Ovary (tissue), 9 donors: ENCODE measurements around the gene PSMD10. TPM values are rescaled to one million over a fixed set of nuclear protein-coding genes. Genes with fewer than 3 reads are reported as not detected.

Experiments used
- DNase-seq, 5 donors: peaks; one replicate each; pipeline ENCODE4 v3.0.0-alpha.2; 2019 to 2020
- H3K27ac ChIP-seq, 2 donors: fragments of 200-600 bp; one replicate each; pipeline versions ENCODE4 v1.5.1 to v1.8.0; 2019 to 2022
- H3K27me3 ChIP-seq: fragments of 200-600 bp; one replicate; pipeline ENCODE4 v1.8.0; 2022
- H3K36me3 ChIP-seq: fragments of 200-600 bp; sonication (generic); one replicate; pipeline ENCODE4 v1.5.1; 2019
- H3K4me1 ChIP-seq: one replicate; pipeline ENCODE4 v1.8.1; 2013; ENCODE audit warnings: mild to moderate bottlenecking, moderate library complexity; ENCODE audit not compliant: insufficient read depth
- H3K4me3 ChIP-seq: fragments of 200-600 bp; sonication (generic); one replicate; pipeline ENCODE4 v1.5.1; 2017
- H3K9me3 ChIP-seq, 2 donors: fragments of 200-600 bp in 1 of 2; sonication (generic) in 1 of 2; one replicate each; pipeline versions ENCODE4 v1.5.1 to v1.8.1; 2013 to 2019; ENCODE audit warnings: mild to moderate bottlenecking in 1 of 2, moderate library complexity in 1 of 2
- EP300 ChIP-seq: sonication (generic); formaldehyde crosslinking; IDR thresholded peaks from one replicate; pipeline ENCODE4 v1.6.1; 2017; ENCODE audit warnings: antibody characterized with exemption
- POLR2A ChIP-seq: fragments of 450-650 bp; IDR thresholded peaks from one replicate; pipeline ENCODE4 v1.6.1; 2017; ENCODE audit warnings: antibody characterized with exemption, mild to moderate bottlenecking, moderate library complexity
- WGBS, 3 donors: extraction: QIAGEN DNeasy Blood & Tissue Kit in 1 of 3; methylation state at CpG; one replicate each; pipeline versions ENCODE4 v1.1.5 to v1.1.7; 2013 to 2017; 5-methylcytosine and 5-hydroxymethylcytosine counted together
- intact Hi-C, 4 donors: fragments of 100-400 bp; cut with DNase I; formaldehyde crosslinking; loops; one replicate each; pipeline versions ENCODE4 v1.11.0 to v1.15.1; 2022 to 2023
- polyA plus RNA-seq, 2 donors: library from polyadenylated mRNA; stranded (reverse); fragments of 200-250 nt in 1 of 2; fragments of 350-450 nt in 1 of 2; fragmentation: Illumina TruSeq in 1 of 2; extraction: RNeasy Lipid Tissue Mini Kit (QIAGEN cat#74804) in 1 of 2; gene quantifications; one replicate each; pipeline ENCODE4 v1.2.3, GENCODE V29; 2013 to 2014
- total RNA-seq, 7 donors: library from RNA; depleted of rRNA in 2 of 7; stranded (reverse); fragments of >200 nt in 2 of 7; fragmentation: NEBNext Ultra II Directional in 3 of 7; extraction: Animal tissue kit (Norgen Biotek cat#: 25700) in 3 of 7; gene quantifications; one replicate each; pipeline versions ENCODE4 v1.1.0 to v1.2.4, GENCODE V29; 2016 to 2023
- TF ChIP-seq, protein P1 (sequence below), 3 donors: fragments of 450-650 bp in 2 of 3; fragments of 200-600 bp in 1 of 3; IDR thresholded peaks; one replicate each; pipeline versions ENCODE4 v1.5.1 to v1.8.0; 2016 to 2022; ENCODE audit warnings: antibody characterized with exemption in 3 of 3, mild to moderate bottlenecking in 1 of 3
- donor health status: DM: no; HTN: no; CAD: no; lungs with moderate emphysema.
- donor health status: DM: no; HTN: no; CAD: no.
- donor health status: Bipolar disorder and iron deficiency.
- donor health status: DM: yes; HTN: yes; CAD: no.
- donor health status: DM: no; HTN: no; CAD: no.
- donor health status: DM: yes; HTN: yes; CAD: no.

The PSMD10 gene
- total and polyA plus RNA-seq, 9 donors: 24.0 to 59.4 (median 41.6) TPM

DNA sequence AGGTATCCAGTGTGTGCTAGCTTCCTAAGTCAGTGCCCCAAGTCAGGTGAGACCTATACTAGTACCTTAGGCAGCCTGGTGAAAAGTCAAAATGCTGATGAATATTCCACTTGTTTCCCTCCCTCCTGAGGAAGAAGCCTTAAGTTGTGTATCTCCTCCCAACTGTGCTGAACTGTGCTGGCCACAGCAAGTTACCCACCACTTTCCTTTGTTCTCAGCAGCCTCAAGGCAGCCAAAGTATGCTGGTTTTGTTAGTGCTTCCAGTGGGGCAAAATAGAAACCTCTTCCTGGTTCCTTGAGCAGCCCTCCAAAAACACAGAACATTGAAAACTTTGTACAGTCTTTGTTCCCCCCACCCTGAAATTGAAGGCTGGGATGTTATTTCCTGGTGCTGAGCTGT is 14.1 kb upstream of the PSMD10 start:
- TF ChIP-seq EP300: no peak
- TF ChIP-seq, protein P1, sequence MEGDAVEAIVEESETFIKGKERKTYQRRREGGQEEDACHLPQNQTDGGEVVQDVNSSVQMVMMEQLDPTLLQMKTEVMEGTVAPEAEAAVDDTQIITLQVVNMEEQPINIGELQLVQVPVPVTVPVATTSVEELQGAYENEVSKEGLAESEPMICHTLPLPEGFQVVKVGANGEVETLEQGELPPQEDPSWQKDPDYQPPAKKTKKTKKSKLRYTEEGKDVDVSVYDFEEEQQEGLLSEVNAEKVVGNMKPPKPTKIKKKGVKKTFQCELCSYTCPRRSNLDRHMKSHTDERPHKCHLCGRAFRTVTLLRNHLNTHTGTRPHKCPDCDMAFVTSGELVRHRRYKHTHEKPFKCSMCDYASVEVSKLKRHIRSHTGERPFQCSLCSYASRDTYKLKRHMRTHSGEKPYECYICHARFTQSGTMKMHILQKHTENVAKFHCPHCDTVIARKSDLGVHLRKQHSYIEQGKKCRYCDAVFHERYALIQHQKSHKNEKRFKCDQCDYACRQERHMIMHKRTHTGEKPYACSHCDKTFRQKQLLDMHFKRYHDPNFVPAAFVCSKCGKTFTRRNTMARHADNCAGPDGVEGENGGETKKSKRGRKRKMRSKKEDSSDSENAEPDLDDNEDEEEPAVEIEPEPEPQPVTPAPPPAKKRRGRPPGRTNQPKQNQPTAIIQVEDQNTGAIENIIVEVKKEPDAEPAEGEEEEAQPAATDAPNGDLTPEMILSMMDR (IDR thresholded peaks at IDR 0.05): no peak
- no peak for TF ChIP-seq POLR2A
- H3K27me3 ChIP-seq: no peaks in the 10 kb centered on the region
- H3K36me3 ChIP-seq: no peaks in the 10 kb centered on the region
- no peak for DNase-seq
- intact Hi-C loops: no loop called here
- H3K4me3 ChIP-seq: no peak overlapping the region
- no peaks in the 10 kb centered on the region for H3K4me1 ChIP-seq
- no peaks in the 10 kb centered on the region for H3K9me3 ChIP-seq
- no peak overlapping the region for H3K27ac ChIP-seq

DNA sequence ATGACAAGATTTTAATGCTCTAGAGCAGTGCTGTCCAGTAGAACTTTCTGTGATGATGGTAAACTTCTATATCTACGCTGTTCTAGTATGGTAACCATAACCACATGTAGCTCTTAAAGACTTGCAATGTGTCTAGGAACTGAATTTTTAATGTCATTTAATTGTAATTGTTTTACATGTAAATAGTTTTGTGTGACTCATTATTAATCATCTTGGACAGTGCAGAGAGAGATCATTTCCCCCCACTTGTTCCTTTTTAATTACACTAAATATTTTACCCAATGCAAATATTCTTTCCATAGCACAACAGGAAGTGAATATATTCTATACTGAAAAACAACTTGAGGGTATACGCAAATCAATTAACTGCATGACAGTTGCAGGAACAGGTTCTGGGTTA is 6.0 kb upstream of the PSMD10 start:
- 84 to 87% (median 86%) methylated on average over 2 of the region's 2 CpGs for WGBS, 3 donors
- DNase-seq: no peak
- Histone ChIP-seq H3K27ac (no peak overlapping the region), H3K4me3 (no peak overlapping the region), H3K36me3 (no peaks in the 10 kb centered on the region), H3K4me1 (no peaks in the 10 kb centered on the region), H3K9me3 (no peaks in the 10 kb centered on the region), H3K27me3 (no peaks in the 10 kb centered on the region)
- TF ChIP-seq, protein P1 (IDR thresholded peaks at IDR 0.05): no peak
- TF ChIP-seq POLR2A: no peak
- TF ChIP-seq EP300: no peak
- intact Hi-C loops: no loop called here

DNA sequence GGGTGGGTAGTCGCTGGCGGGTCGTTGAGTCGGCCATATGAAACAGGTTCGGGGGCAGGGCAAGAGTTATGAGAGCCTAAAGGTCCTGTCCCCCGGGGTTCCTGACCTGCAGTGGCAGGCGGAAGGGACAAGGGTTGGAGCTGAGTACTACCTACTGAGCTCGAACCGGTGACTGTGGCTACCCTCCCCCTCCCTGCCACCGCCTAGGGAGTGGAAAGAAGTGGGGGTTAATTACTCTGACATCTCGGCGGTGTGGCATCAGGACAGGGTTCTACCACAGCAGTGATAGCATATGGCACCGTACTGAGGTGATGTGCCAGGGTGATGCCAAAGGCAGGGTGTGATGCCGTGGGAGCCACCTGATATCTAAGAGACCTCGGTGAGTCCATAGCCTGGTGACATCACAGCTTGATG is 543 bp upstream of the PSMD10 start:
- TF ChIP-seq POLR2A (no peak), EP300 (no peak)
- TF ChIP-seq, protein P1 (IDR thresholded peaks at IDR 0.05): no peak
- WGBS, 3 donors: 24 to 38% (median 29%) methylated on average over 15 of the region's 15 CpGs
- H3K36me3 ChIP-seq: no peaks in the 10 kb centered on the region
- H3K27ac ChIP-seq: no peak overlapping the region
- peak overlapping the region; percentile 48 for H3K4me3 ChIP-seq
- H3K27me3 ChIP-seq: no peaks in the 10 kb centered on the region
- no peaks in the 10 kb centered on the region for H3K9me3 ChIP-seq
- no peak for DNase-seq
- intact Hi-C loops: no loop called here
- H3K4me1 ChIP-seq: no peaks in the 10 kb centered on the region

DNA sequence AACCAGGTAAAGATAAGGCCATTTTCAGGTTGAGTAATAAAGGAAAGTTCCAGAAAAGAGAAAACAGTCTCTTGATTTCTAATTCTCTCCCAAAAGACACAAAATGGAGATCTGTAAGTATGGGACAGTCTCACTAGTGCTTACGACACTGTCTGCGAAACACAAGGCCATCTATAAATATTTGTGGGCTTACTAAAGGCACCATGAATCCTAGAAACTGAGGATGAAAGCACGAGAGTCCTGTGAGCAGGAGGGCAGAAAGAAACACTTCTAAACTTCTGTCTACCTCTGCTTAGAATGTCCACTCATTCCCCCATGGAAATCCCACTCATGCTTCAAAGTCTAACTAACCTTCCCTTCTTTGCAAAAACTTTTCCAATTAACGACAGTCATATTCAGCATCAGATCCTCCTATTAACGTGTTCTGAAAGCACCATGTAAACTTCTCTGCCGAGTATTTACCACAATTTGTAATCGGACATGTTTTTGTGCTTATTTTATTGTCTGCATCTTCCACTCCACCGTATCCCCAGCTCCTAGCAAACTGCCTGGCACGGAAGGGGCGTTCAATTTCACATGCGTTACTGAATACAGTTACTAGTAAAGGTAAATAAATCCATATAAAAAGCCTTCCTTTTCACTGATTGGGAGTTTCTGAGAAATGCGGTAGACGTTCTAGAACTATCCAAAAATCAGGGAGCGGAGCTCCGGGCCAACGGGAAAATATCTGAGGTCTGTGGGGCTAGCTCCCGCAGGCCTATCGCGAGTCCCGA is 665 bp downstream of the PSMD10 start:
- WGBS, 3 donors: 30 to 32% (median 31%) methylated on average over 20 of the region's 20 CpGs
- H3K9me3 ChIP-seq: no peaks in the 10 kb centered on the region
- intact Hi-C loops: no loop called here
- H3K4me1 ChIP-seq: no peaks in the 10 kb centered on the region
- no peaks in the 10 kb centered on the region for H3K27me3 ChIP-seq
- H3K36me3 ChIP-seq: no peaks in the 10 kb centered on the region
- TF ChIP-seq, protein P1 (IDR thresholded peaks at IDR 0.05): no peak
- TF ChIP-seq EP300 (no peak), POLR2A (no peak)
- DNase-seq: no peak
- peak overlapping the region; percentile 50 for H3K4me3 ChIP-seq
- H3K27ac ChIP-seq: peak overlapping the region; percentile 34 to 71
